K562 (cell line): ENCODE data around the gene CELA3B. TPM values are rescaled to one million over a fixed set of nuclear protein-coding genes. Genes with fewer than 3 reads are reported as not detected.
A peak's percentile ranks its signal among the peaks of the same experiment; 100 is the strongest.

Experiments
- ATF7 ChIP-seq: fragments of 450-650 bp; IDR thresholded peaks from 2 replicates; pipeline ENCODE4 v1.7.1; 2014; ENCODE audit warnings: mild to moderate bottlenecking, moderate library complexity
- CBFA2T3 ChIP-seq: fragments of 450-650 bp; IDR thresholded peaks from 2 replicates; pipeline ENCODE4 v1.6.1; 2017
- CTBP1 ChIP-seq: fragments of 450-650 bp; IDR thresholded peaks from 2 replicates; pipeline ENCODE4 v1.6.1; 2016; ENCODE audit warnings: borderline replicate concordance
- CXXC5 ChIP-seq: fragments of 250-450 bp; sonication (Bioruptor Pico); IDR thresholded peaks from 2 replicates; pipeline ENCODE4 v1.8.0; 2022; ENCODE audit warnings: inconsistent platforms, mild to moderate bottlenecking, moderate library complexity
- ELF2 ChIP-seq: fragments of 250-450 bp; sonication (Bioruptor Pico); IDR thresholded peaks from 2 replicates; pipeline ENCODE4 v1.5.0; 2021; ENCODE audit warnings: mild to moderate bottlenecking
- FOXP4 ChIP-seq: sonication (generic); formaldehyde crosslinking; IDR thresholded peaks from 2 replicates; pipeline ENCODE4 v1.8.0; 2022; ENCODE audit warnings: mild to moderate bottlenecking, missing genetic modification reagents, borderline replicate concordance
- HDAC2 ChIP-seq: fragments of 450-650 bp; IDR thresholded peaks from 2 replicates; pipeline ENCODE4 v1.6.1; 2016; ENCODE audit warnings: mild to moderate bottlenecking
- HDAC3 ChIP-seq: fragments of 450-650 bp; IDR thresholded peaks from 2 replicates; pipeline ENCODE4 v1.6.1; 2018; ENCODE audit warnings: borderline replicate concordance, mild to moderate bottlenecking, moderate library complexity; ENCODE audit not compliant: partially characterized antibody
- HIVEP1 ChIP-seq: fragments of 250-450 bp; sonication (Bioruptor Pico); IDR thresholded peaks from 2 replicates; pipeline ENCODE4 v1.4.0; 2020; ENCODE audit warnings: mild to moderate bottlenecking
- HMGN3 ChIP-seq: IDR thresholded peaks from 2 replicates; pipeline ENCODE4 v1.6.1; 2011; ENCODE audit warnings: borderline replicate concordance, low read depth, mild to moderate bottlenecking, mixed read lengths, low read length; ENCODE audit not compliant: insufficient read length; ENCODE audit errors: extremely low read depth
- KLF10 ChIP-seq: fragments of 250-450 bp; sonication (Bioruptor Pico); IDR thresholded peaks from 2 replicates; pipeline ENCODE4 v1.6.1; 2021; ENCODE audit warnings: matching md5 sums
- MAZ ChIP-seq, 2 experiments: fragments of 450-650 bp in 1 of 2; sonication (generic) in 1 of 2; formaldehyde crosslinking; IDR thresholded peaks in 1 of 2; conservative IDR thresholded peaks in 1 of 2; 2 replicates each; pipeline versions ENCODE4 v1.4.0 to v1.5.0; 2020; ENCODE audit warnings: mild to moderate bottlenecking in 1 of 2, missing genetic modification reagents in 1 of 2
- NFE2 ChIP-seq: IDR thresholded peaks from 2 replicates; pipeline ENCODE4 v1.6.1; 2014; ENCODE audit warnings: antibody characterized with exemption, low read depth
- NKRF ChIP-seq: fragments of 450-650 bp; IDR thresholded peaks from 2 replicates; pipeline ENCODE4 v1.6.1; 2016; ENCODE audit warnings: borderline replicate concordance
- OTX1 ChIP-seq: fragments of 450-650 bp; formaldehyde crosslinking; IDR thresholded peaks from 2 replicates; pipeline ENCODE4 v1.4.0; 2022; ENCODE audit warnings: mild to moderate bottlenecking
- RBM15 ChIP-seq: fragments of 200-400 bp; formaldehyde crosslinking; IDR thresholded peaks from 2 replicates; pipeline ENCODE4 v1.6.1; 2018; ENCODE audit warnings: mild to moderate bottlenecking, low read length, moderate library complexity; ENCODE audit not compliant: insufficient read depth
- SIX5 ChIP-seq, 2 experiments: IDR thresholded peaks; 2 replicates each; pipeline ENCODE4 v1.6.1; 2011; ENCODE audit warnings: low read length in 2 of 2, borderline replicate concordance in 1 of 2, low read depth in 1 of 2, mild to moderate bottlenecking in 1 of 2, moderate library complexity in 1 of 2; ENCODE audit not compliant: insufficient read depth in 1 of 2
- SMAD2 ChIP-seq: fragments of 150-350 bp; IDR thresholded peaks from 2 replicates; pipeline ENCODE4 v1.6.1; 2014; ENCODE audit warnings: low read depth, mild to moderate bottlenecking, low read length
- TSC22D4 ChIP-seq: fragments of 450-650 bp; IDR thresholded peaks from 2 replicates; pipeline ENCODE4 v1.6.1; 2016; ENCODE audit warnings: missing genetic modification characterization, missing biosample characterization, control low read depth
- ZBTB34 ChIP-seq: fragments of 250-450 bp; sonication (Bioruptor Pico); IDR thresholded peaks from 2 replicates; pipeline ENCODE4 v1.8.0; 2021; ENCODE audit warnings: mild to moderate bottlenecking, moderate library complexity
- ZNF77 ChIP-seq: fragments of 250-450 bp; sonication (Bioruptor Pico); IDR thresholded peaks from 2 replicates; pipeline ENCODE4 v1.5.0; 2020
- polyA plus RNA-seq, 8 experiments: library from polyadenylated mRNA; depleted of rRNA in 4 of 8; stranded (reverse) in 5 of 8; unstranded in 3 of 8; fragments of >200 nt; fragmentation: Nextera tagmentation in 2 of 8; fragmentation: Illumina TruSeq in 1 of 8; extraction: Ambion mirVana in 2 of 8; extraction: Trizol in 1 of 8; gene quantifications; 2 replicates each; pipeline versions ENCODE4 v1.2.1 to v1.2.3, GENCODE V29; 2011 to 2014; ENCODE audit warnings: inconsistent platforms in 1 of 8, missing spikeins in 1 of 8
- total RNA-seq, 7 experiments: library from RNA; depleted of rRNA in 6 of 7; stranded (reverse); fragments of >200 nt in 6 of 7; fragmentation: Illumina TruSeq in 2 of 7; extraction: Trizol in 2 of 7; gene quantifications; 2 replicates each; pipeline versions ENCODE4 v1.2.1 to v1.2.3, GENCODE V29; 2011 to 2021; ENCODE audit warnings: low replicate concordance in 1 of 7
- TF ChIP-seq, protein P1 (sequence below), 2 experiments: fragments of 450-650 bp; conservative IDR thresholded peaks; 2 replicates each; pipeline ENCODE4 v1.6.1; 2017; ENCODE audit warnings: mild to moderate bottlenecking in 2 of 2, moderate library complexity in 2 of 2

Gene CELA3B
- total and polyA plus RNA-seq, 9 of the 15 experiments (the other 6 are each of a cell fraction or from before 2014, with no cell fraction given), result 3.1 TPM; not detected in 8

GRCh38 chr1:21937372-21938121 is 39.3 kb upstream of the CELA3B start (continued):
- TF ChIP-seq, protein P1, sequence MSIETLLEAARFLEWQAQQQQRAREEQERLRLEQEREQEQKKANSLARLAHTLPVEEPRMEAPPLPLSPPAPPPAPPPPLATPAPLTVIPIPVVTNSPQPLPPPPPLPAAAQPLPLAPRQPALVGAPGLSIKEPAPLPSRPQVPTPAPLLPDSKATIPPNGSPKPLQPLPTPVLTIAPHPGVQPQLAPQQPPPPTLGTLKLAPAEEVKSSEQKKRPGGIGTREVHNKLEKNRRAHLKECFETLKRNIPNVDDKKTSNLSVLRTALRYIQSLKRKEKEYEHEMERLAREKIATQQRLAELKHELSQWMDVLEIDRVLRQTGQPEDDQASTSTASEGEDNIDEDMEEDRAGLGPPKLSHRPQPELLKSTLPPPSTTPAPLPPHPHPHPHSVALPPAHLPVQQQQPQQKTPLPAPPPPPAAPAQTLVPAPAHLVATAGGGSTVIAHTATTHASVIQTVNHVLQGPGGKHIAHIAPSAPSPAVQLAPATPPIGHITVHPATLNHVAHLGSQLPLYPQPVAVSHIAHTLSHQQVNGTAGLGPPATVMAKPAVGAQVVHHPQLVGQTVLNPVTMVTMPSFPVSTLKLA (conservative IDR thresholded peaks at IDR 0.05), result peak in 1 of 2 experiments; percentile 78; a peak in 3 of 4 replicates
- TF ChIP-seq TSC22D4 (tag) (no peak), ATF7 (peak; percentile 62; the same call in 1 of the 2 replicates), ZNF77 (no peak), CTBP1 (peak; percentile 76), HDAC2 (peak; percentile 67), RBM15 (no peak), MAZ (CRISPR knock-in tag; conservative IDR thresholded peaks at IDR 0.05 in 1 of 2, IDR thresholded peaks at IDR 0.05 in 1 of 2) (peak in 1 of 2 experiments; percentile 92; a peak in 2 of 4 replicates), HMGN3 (peak; percentile 86), CBFA2T3 (no peak; the same call in 1 of the 2 replicates), HIVEP1 (CRISPR knock-in tag) (no peak), NFE2 (no peak), KLF10 (CRISPR knock-in tag) (no peak), CXXC5 (CRISPR knock-in tag) (peak; percentile 98), ZBTB34 (CRISPR knock-in tag) (no peak), SIX5 (IDR thresholded peaks at IDR 0.05; ENCODE audit: borderline replicate concordance in 1 of 2, insufficient read depth in 1 of 2, low read depth in 1 of 2, low read length in 2 of 2) (no peak), NKRF (peak; percentile 81), ELF2 (peak; percentile 59; the same call in 1 of the 2 replicates), FOXP4 (CRISPR knock-in tag) (no peak), HDAC3 (no peak), SMAD2 (no peak), OTX1 (CRISPR knock-in tag) (0 out of 2 replicates have a peak, but pooled peaks have one; percentile 37)
